Endothelial cell (in vitro differentiated cells): ENCODE results near the gene C9orf50. TPM values are rescaled to one million over a fixed set of nuclear protein-coding genes. Genes with fewer than 3 reads are reported as not detected.

ENCODE experiments used
- DNase-seq: peaks from one replicate; pipeline ENCODE4 v3.0.0; 2021; ENCODE audit warnings: low spot score
- H3K27ac Mint-ChIP-seq: one replicate; pipeline ENCODE4 v1.8.0; 2021; ENCODE audit warnings: mixed read lengths, inconsistent platforms; ENCODE audit not compliant: unreplicated experiment
- H3K27me3 Mint-ChIP-seq: one replicate; pipeline ENCODE4 v1.8.0; 2021; ENCODE audit warnings: mild to moderate bottlenecking, moderate library complexity, mixed read lengths, inconsistent platforms; ENCODE audit not compliant: unreplicated experiment
- H3K36me3 Mint-ChIP-seq: one replicate; pipeline ENCODE4 v1.8.0; 2021; ENCODE audit warnings: mild to moderate bottlenecking, low read depth, mixed read lengths, inconsistent platforms; ENCODE audit not compliant: unreplicated experiment
- H3K4me1 Mint-ChIP-seq: one replicate; pipeline ENCODE4 v1.8.0; 2021; ENCODE audit warnings: mild to moderate bottlenecking, mixed read lengths, inconsistent platforms; ENCODE audit not compliant: unreplicated experiment
- H3K4me3 Mint-ChIP-seq: one replicate; pipeline ENCODE4 v1.8.0; 2021; ENCODE audit warnings: mild to moderate bottlenecking, mixed read lengths, inconsistent platforms; ENCODE audit not compliant: unreplicated experiment
- H3K9me3 Mint-ChIP-seq: one replicate; pipeline ENCODE4 v1.8.0; 2021; ENCODE audit warnings: mixed read lengths, inconsistent platforms; ENCODE audit not compliant: unreplicated experiment
- long read RNA-seq: library from polyadenylated mRNA; unstranded; transcript quantifications from one replicate; pipeline ENCODE4 v2.0.0, GENCODE V29; 2020; ENCODE audit not compliant: unreplicated experiment
- total RNA-seq: library from RNA; stranded (reverse); fragmentation: NEBNext Ultra II Directional; extraction: Animal tissue kit (Norgen Biotek cat#: 25700); gene quantifications from one replicate; pipeline ENCODE4 v1.2.1, GENCODE V29; 2021; ENCODE audit not compliant: unreplicated experiment
- TF ChIP-seq, protein P1 (sequence below): fragments of 200-600 bp; sonication (generic); IDR thresholded peaks from one replicate; pipeline ENCODE4 v1.5.0; 2021; ENCODE audit warnings: antibody characterized with exemption; ENCODE audit not compliant: unreplicated experiment

The C9orf50 gene, protein sequence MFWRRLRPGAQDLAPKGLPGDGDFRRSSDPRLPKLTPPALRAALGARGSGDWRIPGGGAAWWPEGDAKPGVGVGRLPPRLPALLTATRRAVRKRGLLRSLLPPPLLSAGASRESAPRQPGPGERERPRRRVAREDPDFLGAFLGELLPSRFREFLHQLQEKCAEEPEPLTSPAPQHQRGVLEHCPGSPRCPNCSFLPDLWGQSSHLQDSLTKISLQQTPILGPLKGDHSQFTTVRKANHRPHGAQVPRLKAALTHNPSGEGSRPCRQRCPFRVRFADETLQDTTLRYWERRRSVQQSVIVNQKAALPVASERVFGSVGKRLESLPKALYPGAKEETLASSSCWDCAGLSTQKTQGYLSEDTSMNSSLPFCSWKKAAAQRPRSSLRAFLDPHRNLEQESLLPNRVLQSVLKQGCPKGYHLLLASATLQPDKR
- not detected for total RNA-seq
- long read RNA-seq = 0 reads

DNA sequence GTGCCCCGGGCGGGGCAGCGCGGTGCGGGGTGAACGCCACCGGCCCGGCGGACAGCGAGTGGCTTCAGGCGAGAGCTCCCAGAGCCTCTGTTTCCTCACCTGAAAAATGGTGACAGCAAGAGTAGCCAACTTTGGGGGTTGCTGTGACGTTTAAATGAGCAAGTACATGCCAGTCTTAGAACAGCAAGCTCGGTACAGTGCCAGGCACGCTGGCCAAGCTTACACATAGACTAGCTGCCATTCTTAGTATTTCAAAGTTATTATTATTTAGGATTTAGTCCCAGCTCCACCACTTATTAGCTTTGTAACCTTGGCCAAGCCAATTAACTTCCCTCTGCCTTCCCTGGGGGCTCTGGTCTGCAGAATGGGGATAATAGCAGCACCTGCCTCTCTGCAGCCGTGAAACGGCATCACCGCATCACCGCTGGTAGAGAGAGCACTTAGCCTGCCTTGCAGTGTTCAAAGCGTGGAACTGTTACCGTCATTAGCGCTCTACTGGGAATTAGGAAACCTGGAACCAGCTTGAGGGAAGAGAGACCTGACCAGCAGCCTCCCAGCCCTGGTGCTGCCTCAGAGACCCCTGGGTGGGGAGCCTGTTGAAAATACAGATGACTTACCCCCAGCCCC, at the start of gene C9orf50:
Gene C9orf50, minus strand, starts transcription at position 433 of the 627 bp plus-strand sequence. CDS start 527 bp downstream, outside the sequence.
- DNase-seq = no peak
- Mint-ChIP-seq H3K27me3 (peaks cover 18% of the 10 kb centered on the region), H3K27ac (no peak within 1 kb of the TSS), H3K4me3 (peak within 1 kb of the TSS; percentile 47), H3K36me3 (peaks cover 5% of the 10 kb centered on the region), H3K9me3 (no peaks in the 10 kb centered on the region), H3K4me1 (peaks cover 10% of the 10 kb centered on the region)
- TF ChIP-seq, protein P1, sequence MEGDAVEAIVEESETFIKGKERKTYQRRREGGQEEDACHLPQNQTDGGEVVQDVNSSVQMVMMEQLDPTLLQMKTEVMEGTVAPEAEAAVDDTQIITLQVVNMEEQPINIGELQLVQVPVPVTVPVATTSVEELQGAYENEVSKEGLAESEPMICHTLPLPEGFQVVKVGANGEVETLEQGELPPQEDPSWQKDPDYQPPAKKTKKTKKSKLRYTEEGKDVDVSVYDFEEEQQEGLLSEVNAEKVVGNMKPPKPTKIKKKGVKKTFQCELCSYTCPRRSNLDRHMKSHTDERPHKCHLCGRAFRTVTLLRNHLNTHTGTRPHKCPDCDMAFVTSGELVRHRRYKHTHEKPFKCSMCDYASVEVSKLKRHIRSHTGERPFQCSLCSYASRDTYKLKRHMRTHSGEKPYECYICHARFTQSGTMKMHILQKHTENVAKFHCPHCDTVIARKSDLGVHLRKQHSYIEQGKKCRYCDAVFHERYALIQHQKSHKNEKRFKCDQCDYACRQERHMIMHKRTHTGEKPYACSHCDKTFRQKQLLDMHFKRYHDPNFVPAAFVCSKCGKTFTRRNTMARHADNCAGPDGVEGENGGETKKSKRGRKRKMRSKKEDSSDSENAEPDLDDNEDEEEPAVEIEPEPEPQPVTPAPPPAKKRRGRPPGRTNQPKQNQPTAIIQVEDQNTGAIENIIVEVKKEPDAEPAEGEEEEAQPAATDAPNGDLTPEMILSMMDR = no peak

DNA sequence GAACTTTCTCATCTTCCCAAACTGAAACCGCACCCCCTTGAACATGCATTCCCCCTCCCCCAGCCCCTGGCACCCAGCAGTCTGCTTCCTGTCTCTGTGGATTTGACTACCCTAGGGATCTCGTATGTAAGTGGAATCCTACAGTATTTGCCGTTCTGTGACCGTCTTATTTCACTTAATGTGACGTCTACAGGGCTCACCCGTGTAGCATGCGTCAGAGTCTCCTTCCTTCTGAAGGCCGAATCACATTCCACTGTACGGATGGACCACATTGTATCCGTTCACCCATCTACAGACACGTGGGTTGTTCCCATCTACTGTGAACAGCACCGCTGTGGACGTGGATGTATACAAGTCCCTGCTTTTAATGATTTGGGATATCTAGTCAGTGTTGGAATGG, 49.0 kb upstream of the C9orf50 start:
- peaks cover 3% of the 10 kb centered on the region for H3K27me3 Mint-ChIP-seq
- H3K4me1 Mint-ChIP-seq = peaks cover 4% of the 10 kb centered on the region
- H3K36me3 Mint-ChIP-seq = peaks cover 4% of the 10 kb centered on the region
- DNase-seq = no peak
- no peak overlapping the region for H3K27ac Mint-ChIP-seq
- TF ChIP-seq, protein P1 = no peak
- no peaks in the 10 kb centered on the region for H3K9me3 Mint-ChIP-seq
- H3K4me3 Mint-ChIP-seq = no peak overlapping the region

DNA sequence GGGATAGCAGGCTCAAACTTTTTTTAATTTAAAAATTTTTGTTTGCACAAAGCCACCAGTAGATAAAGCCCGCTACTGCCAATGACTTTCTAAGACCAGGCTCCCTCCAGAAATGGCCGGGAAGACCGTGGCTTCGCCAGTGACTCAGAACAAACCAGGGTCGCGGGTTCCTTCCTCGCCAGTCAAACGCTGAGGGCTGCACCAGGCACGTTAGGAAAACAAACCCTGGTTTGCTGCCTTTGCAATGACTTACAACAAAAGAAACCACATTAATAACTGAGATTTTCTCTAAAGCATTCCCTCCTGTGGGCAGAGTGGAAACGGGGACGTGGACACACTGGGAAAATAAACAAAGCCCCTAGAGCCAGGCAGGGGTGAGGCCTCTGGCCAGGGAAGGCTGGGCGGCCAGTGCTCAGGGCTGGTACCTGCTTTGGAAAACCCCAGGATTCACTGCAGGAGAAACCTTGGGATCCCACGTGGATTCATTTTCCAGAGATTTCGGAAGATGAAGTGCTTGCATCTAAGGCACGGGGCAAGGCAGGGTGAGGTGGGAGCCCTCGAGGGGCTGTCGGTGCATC, 48.3 kb upstream of the C9orf50 start:
- TF ChIP-seq, protein P1 = no peak
- H3K4me3 Mint-ChIP-seq = no peak overlapping the region
- peaks cover 4% of the 10 kb centered on the region for H3K36me3 Mint-ChIP-seq
- H3K4me1 Mint-ChIP-seq = peaks cover 4% of the 10 kb centered on the region
- no peak overlapping the region for H3K27ac Mint-ChIP-seq
- H3K27me3 Mint-ChIP-seq = peaks cover 8% of the 10 kb centered on the region
- H3K9me3 Mint-ChIP-seq = no peaks in the 10 kb centered on the region
- DNase-seq = no peak

GRCh38 chr9:129667850-129668249, 46.9 kb upstream of the C9orf50 start:
- H3K4me3 Mint-ChIP-seq = no peak overlapping the region
- H3K27ac Mint-ChIP-seq = no peak overlapping the region
- H3K36me3 Mint-ChIP-seq = peaks cover 3% of the 10 kb centered on the region
- H3K9me3 Mint-ChIP-seq = no peaks in the 10 kb centered on the region
- H3K4me1 Mint-ChIP-seq = peaks cover 4% of the 10 kb centered on the region
- peaks cover 9% of the 10 kb centered on the region for H3K27me3 Mint-ChIP-seq
- no peak for DNase-seq
- TF ChIP-seq, protein P1 = no peak
